ENCODE data around the gene DMRTC2. TPM values are rescaled to one million over a fixed set of nuclear protein-coding genes. Genes with fewer than 3 reads are reported as not detected.
"Not testable (repeated sequence)": the region's sequence is repeated elsewhere in the genome, so short reads cannot be mapped to it uniquely, and the experiment has no call there.

The DMRTC2 gene
- total RNA-seq, 1 donor from 2014 or later = not detected

GRCh38 chr19:41871573-41872383 is 26.9 kb downstream of the DMRTC2 start:
- H3K27ac Mint-ChIP-seq (ENCODE audit: unreplicated experiment) = no peak overlapping the region
- peaks cover 9% of the 10 kb centered on the region for H3K4me1 Mint-ChIP-seq (ENCODE audit: low read depth, unreplicated experiment)
- no peak overlapping the region for H3K4me3 Mint-ChIP-seq (ENCODE audit: unreplicated experiment)
- no peak for DNase-seq
- peaks cover 1% of the 10 kb centered on the region for H3K9me3 Mint-ChIP-seq (ENCODE audit: unreplicated experiment)
- no peak for TF ChIP-seq CTCF (IDR thresholded peaks at IDR 0.05; ENCODE audit: partially characterized antibody, unreplicated experiment)
- H3K27me3 Mint-ChIP-seq (ENCODE audit: unreplicated experiment) = peaks cover 2% of the 10 kb centered on the region
- no peaks in the 10 kb centered on the region for H3K36me3 Mint-ChIP-seq (ENCODE audit: unreplicated experiment)

- no peak for TF ChIP-seq CTCF (IDR thresholded peaks at IDR 0.05; ENCODE audit: partially characterized antibody, unreplicated experiment)
- DNase-seq = no peak
- Mint-ChIP-seq H3K27me3 (ENCODE audit: unreplicated experiment) (peaks cover 2% of the 10 kb centered on the region), H3K4me3 (ENCODE audit: unreplicated experiment) (no peak overlapping the region), H3K27ac (ENCODE audit: unreplicated experiment) (no peak overlapping the region), H3K9me3 (ENCODE audit: unreplicated experiment) (peaks cover 1% of the 10 kb centered on the region), H3K36me3 (ENCODE audit: unreplicated experiment) (no peaks in the 10 kb centered on the region), H3K4me1 (ENCODE audit: low read depth, unreplicated experiment) (peaks cover 9% of the 10 kb centered on the region)
Measured at GRCh38 chr19:41872384-41872774, 27.5 kb downstream of the DMRTC2 start.

- no peak overlapping the region for H3K27ac Mint-ChIP-seq (ENCODE audit: unreplicated experiment)
Measured at GRCh38 chr19:41872775-41873647, 28.2 kb downstream of the DMRTC2 start.

GRCh38 chr19:41875973-41876372 is 31.1 kb downstream of the DMRTC2 start:
- H3K27me3 Mint-ChIP-seq (ENCODE audit: unreplicated experiment); DNase-seq: not testable (repeated sequence)

More at GRCh38 chr19:41872775-41873647, 28.2 kb downstream of the DMRTC2 start:
- TF ChIP-seq CTCF (IDR thresholded peaks at IDR 0.05; ENCODE audit: partially characterized antibody, unreplicated experiment) = peak; percentile 48
- DNase-seq = peak; percentile 86
- H3K27me3 Mint-ChIP-seq (ENCODE audit: unreplicated experiment) = peaks cover 2% of the 10 kb centered on the region
- H3K4me3 Mint-ChIP-seq (ENCODE audit: unreplicated experiment) = no peak overlapping the region
- no peaks in the 10 kb centered on the region for H3K36me3 Mint-ChIP-seq (ENCODE audit: unreplicated experiment)
- peaks cover 5% of the 10 kb centered on the region for H3K4me1 Mint-ChIP-seq (ENCODE audit: low read depth, unreplicated experiment)
- peaks cover 1% of the 10 kb centered on the region for H3K9me3 Mint-ChIP-seq (ENCODE audit: unreplicated experiment)

GRCh38 chr19:41876847-41877832 is 32.3 kb downstream of the DMRTC2 start, which contains the start of gene CD79A:
TSS of gene CD79A (plus strand) at chr19:41877279. CDS start at chr19:41877305, 26 bp downstream.
- Mint-ChIP-seq H3K4me3 (ENCODE audit: unreplicated experiment) (no peak within 1 kb of the TSS), H3K9me3 (ENCODE audit: unreplicated experiment) (peaks cover under 1% of the 10 kb centered on the region), H3K36me3 (ENCODE audit: unreplicated experiment) (no peaks in the 10 kb centered on the region), H3K27ac (ENCODE audit: unreplicated experiment) (no peak within 1 kb of the TSS), H3K4me1 (ENCODE audit: low read depth, unreplicated experiment) (no peaks in the 10 kb centered on the region), H3K27me3 (ENCODE audit: unreplicated experiment) (peaks cover 2% of the 10 kb centered on the region)
- no peak for TF ChIP-seq CTCF (IDR thresholded peaks at IDR 0.05; ENCODE audit: partially characterized antibody, unreplicated experiment)
- DNase-seq = no peak

More at GRCh38 chr19:41875973-41876372, 31.1 kb downstream of the DMRTC2 start:
- not testable (repeated sequence) for H3K36me3 Mint-ChIP-seq (ENCODE audit: unreplicated experiment); H3K9me3 Mint-ChIP-seq (ENCODE audit: unreplicated experiment); H3K4me3 Mint-ChIP-seq (ENCODE audit: unreplicated experiment); H3K27ac Mint-ChIP-seq (ENCODE audit: unreplicated experiment); H3K4me1 Mint-ChIP-seq (ENCODE audit: low read depth, unreplicated experiment)

Measured in glutamatergic neuron (in vitro differentiated cells).